NT2/D1 (cell line): ENCODE measurements around the gene GON4L.

Experiments used
- DNase-seq: peaks from one replicate; pipeline ENCODE4 v3.0.0-alpha.2; 2011; ENCODE audit warnings: low read depth, low spot score
- H3K27me3 ChIP-seq: 2 replicates; pipeline ENCODE4 v1.6.0; 2011; ENCODE audit warnings: mild to moderate bottlenecking; ENCODE audit not compliant: insufficient read length, insufficient read depth
- H3K36me3 ChIP-seq: 2 replicates; pipeline ENCODE4 v1.6.1; 2011; ENCODE audit warnings: mild to moderate bottlenecking, low read length, mixed read lengths; ENCODE audit not compliant: insufficient read depth, insufficient read length
- H3K4me1 ChIP-seq: 2 replicates; pipeline ENCODE4 v1.5.1; 2011; ENCODE audit not compliant: insufficient read depth, insufficient read length
- H3K4me3 ChIP-seq: 2 replicates; pipeline ENCODE4 v1.5.1; 2011; ENCODE audit warnings: low read depth; ENCODE audit not compliant: insufficient read length
- H3K9ac ChIP-seq: 2 replicates; pipeline ENCODE4 v1.6.0; 2011; ENCODE audit warnings: low read depth; ENCODE audit not compliant: insufficient read length
- H3K9me3 ChIP-seq: 2 replicates; pipeline ENCODE4 v1.5.1; 2011; ENCODE audit warnings: mild to moderate bottlenecking, low read length; ENCODE audit not compliant: insufficient read depth
- SUZ12 ChIP-seq: IDR thresholded peaks from 2 replicates; pipeline ENCODE4 v1.6.1; 2011; ENCODE audit not compliant: insufficient read length, insufficient read depth; ENCODE audit errors: extremely low read depth
- YY1 ChIP-seq: IDR thresholded peaks from 2 replicates; pipeline ENCODE4 v1.6.1; 2011; ENCODE audit not compliant: insufficient read length, insufficient read depth
- ZNF274 ChIP-seq: IDR thresholded peaks from 2 replicates; pipeline ENCODE4 v1.6.1; 2011; ENCODE audit warnings: mild to moderate bottlenecking, low read depth, low read length

GON4L gene

DNA sequence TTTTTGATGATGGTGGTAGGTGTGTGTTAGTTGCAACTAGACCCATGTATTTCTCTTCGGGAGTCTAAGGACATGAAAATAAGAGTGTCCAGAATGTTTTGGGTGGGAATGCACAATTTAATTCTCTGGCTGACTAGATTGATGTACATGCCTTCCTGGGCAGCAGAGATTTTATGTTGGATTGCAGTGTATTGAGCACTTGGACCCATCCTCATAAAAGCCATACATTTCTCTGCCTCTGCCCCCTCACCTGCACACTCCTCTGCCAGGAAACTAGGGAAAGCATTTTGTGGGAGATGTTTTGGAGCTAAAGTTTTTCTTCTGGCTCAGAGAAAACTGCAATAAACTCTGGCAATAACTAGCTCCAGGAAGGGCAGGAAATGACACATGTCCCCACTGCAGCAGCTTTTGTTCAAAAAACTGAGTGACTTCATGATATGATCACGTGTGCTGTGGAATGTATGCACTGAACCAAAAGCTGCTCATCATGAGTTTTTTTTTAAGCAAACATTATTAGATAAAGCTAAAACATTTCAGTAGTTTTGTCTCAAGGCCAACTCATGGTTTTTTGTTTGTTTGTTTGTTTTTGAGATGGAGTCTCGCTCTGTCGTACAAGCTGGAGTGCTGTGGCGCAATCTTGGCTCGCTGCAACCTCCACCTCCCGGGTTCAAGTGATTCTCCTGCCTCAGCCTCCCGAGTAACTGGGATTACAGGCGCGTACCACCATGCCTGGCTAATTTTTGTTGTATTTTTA, 36.6 kb upstream of the GON4L start:
- no peak for DNase-seq
- no peak for TF ChIP-seq ZNF274
- TF ChIP-seq SUZ12, result no peak
- no peak for TF ChIP-seq YY1
- Histone ChIP-seq H3K4me1 (no peaks in the 10 kb centered on the region), H3K9ac (no peak overlapping the region), H3K4me3 (no peak overlapping the region), H3K9me3 (no peaks in the 10 kb centered on the region), H3K36me3 (peaks cover 21% of the 10 kb centered on the region), H3K27me3 (no peaks in the 10 kb centered on the region)

DNA sequence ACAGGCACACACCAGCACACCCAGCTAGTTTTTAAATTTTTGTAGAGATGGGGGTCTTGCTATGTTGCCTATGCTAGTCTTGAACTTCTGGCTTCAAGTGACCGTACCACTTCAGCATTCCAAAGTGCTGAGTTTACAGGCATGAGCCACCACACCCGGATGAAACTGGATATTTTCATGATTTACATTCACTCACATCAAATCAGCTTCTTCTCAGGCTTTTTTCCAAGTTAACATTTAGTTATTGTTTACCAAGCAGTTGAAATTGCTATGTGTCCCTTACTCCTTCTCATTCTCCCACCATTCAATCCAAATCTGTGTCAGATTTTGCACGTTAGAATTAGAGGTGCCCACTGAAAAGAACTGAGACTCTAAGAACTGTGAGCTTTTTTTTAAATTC, 35.8 kb upstream of the GON4L start:
- Histone ChIP-seq H3K4me3 (no peak overlapping the region), H3K27me3 (no peaks in the 10 kb centered on the region), H3K9me3 (no peaks in the 10 kb centered on the region), H3K4me1 (no peaks in the 10 kb centered on the region), H3K9ac (no peak overlapping the region), H3K36me3 (peaks cover 16% of the 10 kb centered on the region)
- DNase-seq, result no peak
- TF ChIP-seq SUZ12, result no peak
- no peak for TF ChIP-seq ZNF274
- TF ChIP-seq YY1, result no peak

DNA sequence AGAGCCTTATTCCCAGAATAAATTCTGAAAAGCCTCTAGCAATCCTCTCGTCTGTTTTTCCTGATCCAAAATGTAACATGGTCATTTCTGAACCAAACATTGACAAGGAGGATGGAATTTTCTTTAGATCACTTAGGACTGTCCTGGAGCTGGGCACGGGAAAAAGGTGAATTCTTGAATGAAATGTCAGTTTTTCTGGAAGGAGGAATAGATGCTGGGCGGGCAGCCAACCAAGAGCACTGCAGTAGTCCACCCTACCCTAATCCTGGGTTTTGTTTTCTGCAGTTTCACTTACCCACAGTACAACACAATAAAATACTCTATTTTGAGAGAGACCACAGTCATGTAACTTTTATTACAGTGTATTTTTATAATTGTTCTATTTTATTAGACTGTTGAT, 33.2 kb upstream of the GON4L start:
- Histone ChIP-seq H3K9me3 (no peaks in the 10 kb centered on the region), H3K4me3 (no peak overlapping the region), H3K4me1 (no peaks in the 10 kb centered on the region), H3K36me3 (no peaks in the 10 kb centered on the region), H3K27me3 (no peaks in the 10 kb centered on the region), H3K9ac (no peak overlapping the region)
- no peak for TF ChIP-seq ZNF274
- TF ChIP-seq SUZ12, result no peak
- TF ChIP-seq YY1, result no peak
- no peak for DNase-seq

DNA sequence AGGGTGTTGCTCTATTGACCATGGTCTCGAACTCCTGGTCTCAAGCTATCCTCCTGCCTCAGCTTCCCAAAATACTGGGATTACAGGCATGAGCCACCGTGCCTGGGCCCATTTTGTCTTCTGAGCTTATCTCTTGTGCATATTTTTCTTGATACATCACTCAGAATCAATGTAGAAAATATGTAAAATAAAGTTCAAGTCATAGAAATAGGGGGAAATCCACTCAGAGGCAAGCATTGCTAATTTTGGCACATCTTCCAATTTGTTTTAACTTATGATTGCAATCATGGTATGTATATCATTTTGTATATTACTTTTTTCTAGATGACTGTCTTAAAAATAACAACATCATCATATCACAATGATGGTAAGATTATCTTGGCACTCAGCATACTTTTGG, 32.6 kb upstream of the GON4L start:
- no peaks in the 10 kb centered on the region for H3K4me1 ChIP-seq
- no peaks in the 10 kb centered on the region for H3K9me3 ChIP-seq
- no peaks in the 10 kb centered on the region for H3K36me3 ChIP-seq
- H3K9ac ChIP-seq, result no peak overlapping the region
- DNase-seq, result no peak
- no peak overlapping the region for H3K4me3 ChIP-seq
- no peaks in the 10 kb centered on the region for H3K27me3 ChIP-seq
- no peak for TF ChIP-seq SUZ12
- TF ChIP-seq ZNF274, result no peak
- TF ChIP-seq YY1, result no peak

DNA sequence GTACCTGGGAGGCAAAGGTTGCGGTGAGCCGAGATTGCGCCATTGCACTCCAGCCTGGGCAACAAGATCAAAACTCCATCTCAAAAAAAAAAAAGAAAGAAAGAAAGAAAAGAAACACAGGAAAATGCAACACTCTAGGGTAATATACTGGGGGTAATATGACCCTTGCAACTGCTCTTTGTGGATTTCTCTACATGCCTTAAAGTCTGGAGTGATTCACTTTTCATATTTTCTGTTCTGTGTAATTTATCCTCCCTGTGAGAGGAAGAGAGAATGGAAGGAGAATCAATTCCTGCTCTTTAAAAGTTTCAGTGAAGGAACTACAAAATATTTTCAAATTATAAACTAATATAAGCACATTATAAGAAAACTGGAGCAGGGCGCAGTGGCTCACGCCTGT, 31.5 kb upstream of the GON4L start:
- Histone ChIP-seq H3K9me3 (no peaks in the 10 kb centered on the region), H3K27me3 (no peaks in the 10 kb centered on the region), H3K4me3 (no peak overlapping the region), H3K9ac (no peak overlapping the region), H3K36me3 (no peaks in the 10 kb centered on the region), H3K4me1 (peaks cover 3% of the 10 kb centered on the region)
- TF ChIP-seq SUZ12, result no peak
- no peak for TF ChIP-seq YY1
- TF ChIP-seq ZNF274, result no peak
- no peak for DNase-seq

DNA sequence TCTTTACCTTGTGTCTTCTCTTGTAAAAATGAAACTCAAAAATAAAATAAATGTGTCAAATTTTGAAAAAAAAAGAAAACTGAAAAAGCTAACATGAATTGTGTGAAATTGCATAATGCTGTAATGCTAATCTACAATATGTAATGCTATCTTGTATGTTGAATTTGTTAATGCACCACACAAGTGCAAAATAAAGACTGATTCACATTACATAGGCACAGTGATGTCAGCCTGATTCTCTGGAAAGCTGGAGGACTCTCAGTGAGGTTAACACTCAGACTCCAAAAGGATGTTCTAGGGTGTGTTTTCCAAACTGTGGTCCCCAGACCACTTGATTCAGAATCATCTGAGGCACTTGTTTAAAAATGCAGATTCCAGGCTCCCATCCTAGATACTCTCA, 28.0 kb upstream of the GON4L start:
- no peaks in the 10 kb centered on the region for H3K9me3 ChIP-seq
- H3K4me1 ChIP-seq, result peaks cover 3% of the 10 kb centered on the region
- H3K27me3 ChIP-seq, result no peaks in the 10 kb centered on the region
- no peak for DNase-seq
- H3K4me3 ChIP-seq, result no peak overlapping the region
- H3K9ac ChIP-seq, result no peak overlapping the region
- TF ChIP-seq SUZ12 (no peak), YY1 (no peak), ZNF274 (no peak)
- peaks cover 2% of the 10 kb centered on the region for H3K36me3 ChIP-seq

DNA sequence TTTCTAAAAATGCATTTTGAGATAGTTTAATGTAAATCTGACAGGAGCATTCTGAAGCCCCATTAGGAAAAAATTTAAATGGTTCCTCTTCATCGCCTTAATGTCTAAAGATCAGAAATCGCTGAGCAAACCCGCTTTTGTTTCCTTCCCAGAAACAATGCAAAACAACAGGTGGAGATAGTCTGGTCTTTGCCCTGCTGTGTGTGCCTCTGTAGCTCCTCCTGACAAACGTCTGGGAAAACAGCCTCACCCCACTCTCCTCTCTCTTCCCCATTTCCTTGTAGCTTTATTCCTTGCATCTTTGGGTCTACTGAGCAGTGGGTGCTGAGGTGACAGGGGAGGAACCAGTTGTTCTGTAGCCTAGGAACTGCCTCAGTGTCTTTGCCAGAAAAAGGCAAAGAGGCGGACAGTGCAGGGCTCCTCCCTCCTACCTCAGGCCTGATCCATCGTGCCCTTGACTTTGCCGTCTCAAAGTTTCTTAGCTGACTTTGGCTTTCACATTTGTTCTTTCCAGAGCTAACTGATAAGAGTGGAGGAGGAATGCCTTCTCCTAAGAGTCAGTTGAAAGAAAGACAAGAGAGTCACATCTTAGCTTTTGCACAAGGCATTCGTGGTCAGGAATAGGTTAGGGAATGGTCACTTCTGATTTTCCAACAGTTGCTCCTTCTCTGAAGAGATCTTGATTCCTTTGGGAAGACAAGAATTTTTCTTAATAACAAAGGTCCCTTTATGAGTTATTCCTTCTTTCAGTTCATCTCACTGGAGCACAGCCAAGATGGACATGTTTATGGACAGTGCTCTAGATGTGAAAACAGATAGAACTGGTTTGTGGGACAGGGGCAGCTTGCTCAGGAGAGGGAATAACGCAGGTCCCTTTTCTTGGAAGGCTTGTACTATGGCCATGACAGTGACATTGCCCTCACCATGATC, 27.3 kb upstream of the GON4L start:
- H3K9ac ChIP-seq, result no peak overlapping the region
- no peaks in the 10 kb centered on the region for H3K27me3 ChIP-seq
- peaks cover 3% of the 10 kb centered on the region for H3K4me1 ChIP-seq
- H3K9me3 ChIP-seq, result no peaks in the 10 kb centered on the region
- H3K36me3 ChIP-seq, result peaks cover 2% of the 10 kb centered on the region
- no peak for TF ChIP-seq SUZ12
- no peak for TF ChIP-seq ZNF274
- no peak for TF ChIP-seq YY1
- no peak overlapping the region for H3K4me3 ChIP-seq
- no peak for DNase-seq
